ENCODE results near the gene TRPM3.

DNA sequence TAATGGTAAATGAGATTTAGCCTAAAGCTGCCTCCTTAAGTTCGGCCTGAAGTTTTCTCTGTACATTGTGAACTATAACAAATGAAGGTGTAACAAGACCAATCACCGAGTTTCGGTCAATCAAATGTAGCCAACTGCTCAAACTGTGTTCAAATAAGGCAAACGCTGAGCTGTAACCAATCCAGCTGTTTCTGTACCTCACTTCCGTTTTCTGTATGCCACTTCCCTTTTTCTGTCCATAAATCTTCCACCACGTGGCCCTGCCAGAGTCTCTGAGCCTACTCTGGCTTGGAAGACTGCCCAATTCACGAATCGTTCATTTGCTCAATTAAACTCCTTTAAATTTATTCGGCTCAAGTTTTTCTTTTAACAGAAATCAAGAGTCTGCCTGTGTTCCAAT is 513.5 kb downstream of the TRPM3 start:
- TF ChIP-seq POLR2AphosphoS5 (IDR thresholded peaks at IDR 0.05), result no peak
- TF ChIP-seq POLR2A (IDR thresholded peaks at IDR 0.05), result no peak
- TF ChIP-seq, protein P1, sequence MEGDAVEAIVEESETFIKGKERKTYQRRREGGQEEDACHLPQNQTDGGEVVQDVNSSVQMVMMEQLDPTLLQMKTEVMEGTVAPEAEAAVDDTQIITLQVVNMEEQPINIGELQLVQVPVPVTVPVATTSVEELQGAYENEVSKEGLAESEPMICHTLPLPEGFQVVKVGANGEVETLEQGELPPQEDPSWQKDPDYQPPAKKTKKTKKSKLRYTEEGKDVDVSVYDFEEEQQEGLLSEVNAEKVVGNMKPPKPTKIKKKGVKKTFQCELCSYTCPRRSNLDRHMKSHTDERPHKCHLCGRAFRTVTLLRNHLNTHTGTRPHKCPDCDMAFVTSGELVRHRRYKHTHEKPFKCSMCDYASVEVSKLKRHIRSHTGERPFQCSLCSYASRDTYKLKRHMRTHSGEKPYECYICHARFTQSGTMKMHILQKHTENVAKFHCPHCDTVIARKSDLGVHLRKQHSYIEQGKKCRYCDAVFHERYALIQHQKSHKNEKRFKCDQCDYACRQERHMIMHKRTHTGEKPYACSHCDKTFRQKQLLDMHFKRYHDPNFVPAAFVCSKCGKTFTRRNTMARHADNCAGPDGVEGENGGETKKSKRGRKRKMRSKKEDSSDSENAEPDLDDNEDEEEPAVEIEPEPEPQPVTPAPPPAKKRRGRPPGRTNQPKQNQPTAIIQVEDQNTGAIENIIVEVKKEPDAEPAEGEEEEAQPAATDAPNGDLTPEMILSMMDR (IDR thresholded peaks at IDR 0.05 in 8 of 11, conservative IDR thresholded peaks at IDR 0.05 in 3 of 11), result no peak

All from spleen (tissue), 7 donors.